Heart right ventricle (tissue), 16 donors: Measurements from ENCODE around the gene ZFAND5. TPM values are rescaled to one million over a fixed set of nuclear protein-coding genes. Genes with fewer than 3 reads are reported as not detected.

Source experiments
- ATAC-seq, 8 donors: fragments of 200-7000 bp; cut with Tn5 transposase; one replicate each; pipeline ENCODE4 v1.9.1; 2020; ENCODE audit warnings: mild to moderate bottlenecking in 8 of 8, moderate library complexity in 8 of 8, moderate number of reproducible peaks in 1 of 8
- DNase-seq, 2 donors: peaks; one replicate each; pipeline ENCODE4 v3.0.0-alpha.2; 2020
- H3K27ac ChIP-seq, 10 donors: fragments of 200-600 bp; sonication (generic) in 2 of 10; one replicate each; pipeline versions ENCODE4 v1.5.0 to v1.8.0; 2020 to 2022; ENCODE audit warnings: mild to moderate bottlenecking in 3 of 10
- H3K27me3 ChIP-seq, 7 donors: fragments of 200-600 bp; one replicate each; pipeline ENCODE4 v1.8.0; 2021 to 2022; ENCODE audit warnings: mild to moderate bottlenecking in 2 of 7
- H3K36me3 ChIP-seq, 9 donors: fragments of 200-600 bp; sonication (generic) in 1 of 9; one replicate each; pipeline versions ENCODE4 v1.5.0 to v1.8.0; 2020 to 2022; ENCODE audit warnings: mild to moderate bottlenecking in 2 of 9
- H3K4me1 ChIP-seq, 9 donors: fragments of 200-600 bp; sonication (generic) in 1 of 9; one replicate each; pipeline versions ENCODE4 v1.5.0 to v1.8.0; 2020 to 2022; ENCODE audit warnings: mild to moderate bottlenecking in 4 of 9
- H3K4me3 ChIP-seq, 10 donors: fragments of 200-600 bp; sonication (generic) in 2 of 10; one replicate each; pipeline versions ENCODE4 v1.5.0 to v1.8.0; 2020 to 2022; ENCODE audit warnings: mild to moderate bottlenecking in 7 of 10, moderate library complexity in 2 of 10
- H3K9me3 ChIP-seq, 11 donors: fragments of 200-600 bp in 10 of 11; sonication (generic) in 2 of 11; one replicate each; pipeline versions ENCODE4 v1.5.0 to v1.8.0; 2013 to 2022; ENCODE audit warnings: mild to moderate bottlenecking in 2 of 11, control low read depth in 1 of 11, moderate library complexity in 1 of 11
- CTCF ChIP-seq, 9 donors: fragments of 200-600 bp; sonication (generic) in 2 of 9; IDR thresholded peaks; one replicate each; pipeline versions ENCODE4 v1.5.0 to v1.8.0; 2021 to 2022; ENCODE audit warnings: antibody characterized with exemption in 9 of 9, mild to moderate bottlenecking in 5 of 9, moderate library complexity in 1 of 9
- WGBS, 2 donors: extraction: QIAGEN DNeasy Blood & Tissue Kit; methylation state at CpG; one replicate each; pipeline ENCODE4 v1.1.7; 2013; ENCODE audit warnings: inconsistent platforms in 1 of 2; 5-methylcytosine and 5-hydroxymethylcytosine counted together
- intact Hi-C, 10 donors: fragments of 100-400 bp; cut with DNase I; formaldehyde crosslinking; loops; one replicate each; pipeline versions ENCODE4 v1.11.1 to v1.14.2; 2022
- polyA plus RNA-seq, 2 donors: library from polyadenylated mRNA; stranded (reverse); fragments of 200-250 nt; gene quantifications; one replicate each; pipeline ENCODE4 v1.2.3, GENCODE V29; 2013
- total RNA-seq, 10 donors: library from RNA; stranded (reverse); fragmentation: NEBNext Ultra II Directional in 3 of 10; extraction: Animal tissue kit (Norgen Biotek cat#: 25700) in 3 of 10; gene quantifications; one replicate each; pipeline versions ENCODE4 v1.2.1 to v1.2.4, GENCODE V29; 2021 to 2023
- donor health status: Arrhythmogenic right ventricular cardiomyopathy.
- donor health status: ischemic (EF 13 %, LVEDD 7.1; RV severe dilation, severe dysfunction).
- donor health status: healthy with polysubstance abuse.
- donor health status: DM: no; HTN: yes; CAD: no.
- donor health status: DM: no; HTN: no; CAD: no.
- donor health status: ischemic (EF 25% LVEDD 6.9; RV normal size, moderate dysfunction).
- donor health status: ischemic (EF 25% LVEDD 5.7; RV mildly dilated, moderate dysfunction).
- donor health status: healthy.
- donor health status: DM: yes; HTN: yes; CAD: no.
- donor health status: Ischemic cardiomyopathy.
- donor health status: ischemic (EF 35%, LVEDD 5.7; RV mildly dilated, moderate dysfunction).
- donor health status: nonischemic (EF 11% LVEDD 7.7; RV severe dilation, severe dysfunction).
- donor health status: DM: yes; HTN: yes; CAD: no.
- donor health status: PGD.
- donor health status: ischemic (EF 29% LVEDD 5.4; RV normal size, mild dysfunction).
- donor health status: nonischemic (EF 23%, LVEDD 6.1; RV moderate dilation, normal function).

ZFAND5 gene
- total and polyA plus RNA-seq, 12 donors = 66.7 to 280 (median 217) TPM

GRCh38 chr9:72322678-72323077 is 42.3 kb downstream of the ZFAND5 start:
- no peaks in the 10 kb centered on the region for H3K4me1 ChIP-seq
- H3K4me3 ChIP-seq = no peak overlapping the region
- no peak for TF ChIP-seq CTCF (IDR thresholded peaks at IDR 0.05)
- intact Hi-C loops = no loop called here
- WGBS, 2 donors = 83 to 91% methylated on average over 3 of the region's 3 CpGs
- no peaks in the 10 kb centered on the region for H3K36me3 ChIP-seq
- ATAC-seq (no peak), DNase-seq (no peak)
- H3K27ac ChIP-seq = no peak overlapping the region
- H3K27me3 ChIP-seq = no peaks in the 10 kb centered on the region
- peaks cover 0 to 12% (median 0%) of the 10 kb centered on the region in 11 donors for H3K9me3 ChIP-seq

- peak in 1 of 8 donors; percentile 49 for ATAC-seq
Measured at GRCh38 chr9:72322259-72322658, 42.7 kb downstream of the ZFAND5 start.

GRCh38 chr9:72315510-72316311 is 49.3 kb downstream of the ZFAND5 start:
- intact Hi-C loops = loop anchor here in 2 of 10 donors (2.0 to 10.0 kb wide), 2 partner anchors 49 kb away; partner anchors contain the start of gene ZFAND5 (in 2 of the 2)
- peak overlapping the region in 2 of 10 donors; percentile 32 to 41 for H3K27ac ChIP-seq
- H3K36me3 ChIP-seq = no peaks in the 10 kb centered on the region
- H3K9me3 ChIP-seq = peaks cover 0 to 3% (median 0%) of the 10 kb centered on the region in 11 donors
- peak overlapping the region in 3 of 10 donors; percentile 5 to 42 (median 12) for H3K4me3 ChIP-seq
- ATAC-seq = peak in 7 of 8 donors; percentile 28 to 63 (median 48)
- peaks cover 0 to 34% (median 17%) of the 10 kb centered on the region in 9 donors for H3K4me1 ChIP-seq
- 21 to 28% methylated on average over 10 of the region's 10 CpGs for WGBS, 2 donors
- no peak for TF ChIP-seq CTCF (IDR thresholded peaks at IDR 0.05)
- H3K27me3 ChIP-seq = no peaks in the 10 kb centered on the region
- DNase-seq = no peak

More at GRCh38 chr9:72322259-72322658, 42.7 kb downstream of the ZFAND5 start:
- no peak for DNase-seq
- H3K9me3 ChIP-seq = peaks cover 0 to 12% (median 0%) of the 10 kb centered on the region in 11 donors
- 57 to 60% methylated on average over 2 of the region's 2 CpGs for WGBS, 2 donors
- H3K36me3 ChIP-seq = no peaks in the 10 kb centered on the region
- no peak overlapping the region for H3K4me3 ChIP-seq
- intact Hi-C loops = no loop called here
- TF ChIP-seq CTCF (IDR thresholded peaks at IDR 0.05) = no peak
- no peak overlapping the region for H3K27ac ChIP-seq
- H3K27me3 ChIP-seq = no peaks in the 10 kb centered on the region
- H3K4me1 ChIP-seq = no peaks in the 10 kb centered on the region

GRCh38 chr9:72315089-72315509 is 49.9 kb downstream of the ZFAND5 start:
- H3K9me3 ChIP-seq = peaks cover 0 to 3% (median 0%) of the 10 kb centered on the region in 11 donors
- H3K27ac ChIP-seq = peak overlapping the region in 3 of 10 donors; percentile 35 to 59 (median 48)
- peaks cover 0 to 34% (median 17%) of the 10 kb centered on the region in 9 donors for H3K4me1 ChIP-seq
- peak in 2 of 9 donors; percentile 10 to 15 for TF ChIP-seq CTCF (IDR thresholded peaks at IDR 0.05)
- no peaks in the 10 kb centered on the region for H3K36me3 ChIP-seq
- peak; percentile 57 to 58 for DNase-seq
- ATAC-seq = peak; percentile 34 to 82 (median 75)
- peak overlapping the region in 6 of 10 donors; percentile 12 to 42 (median 28) for H3K4me3 ChIP-seq
- intact Hi-C loops = loop anchor here in 1 of 10 donors (10.0 kb wide), 1 partner anchor 50 kb away; the partner anchor contains the start of gene ZFAND5
- no peaks in the 10 kb centered on the region for H3K27me3 ChIP-seq
- WGBS, 2 donors = 1 to 2% methylated on average over 5 of the region's 5 CpGs
